Endothelial cell of umbilical vein (primary cell): ENCODE data around the gene PEX10. TPM values are rescaled to one million over a fixed set of nuclear protein-coding genes. Genes with fewer than 3 reads are reported as not detected.

ENCODE experiments used
- BruUV-seq: library from RNA; stranded (reverse); fragments of 400-500 nt; replicated peaks from 2 replicates; lab custom pipeline; 2021; lab: Mats Ljungman, UMichigan
- CTCF ChIA-PET: fragments of 300-600, 350-600 bp; sonication (Branson Sonifier 250); formaldehyde crosslinking; loops from one replicate; lab custom pipeline; 2021; ENCODE audit warnings: antibody characterized with exemption, inconsistent platforms; lab: Charles Lee
- POLR2A ChIA-PET: fragments of 300-600, 350-600 bp; sonication (Branson Sonifier 250); formaldehyde crosslinking; loops from one replicate; lab custom pipeline; 2021; ENCODE audit warnings: antibody characterized with exemption, inconsistent platforms; lab: Charles Lee
- DNase-seq: peaks from one replicate; pipeline ENCODE4 v3.0.0-alpha.2; 2011; ENCODE audit warnings: low read depth, low spot score
- FAIRE-seq: peaks from 2 replicates; lab custom pipeline; 2011; peaks lifted over from hg19 to GRCh38; lab: Jason Lieb, UNC
- H2AFZ ChIP-seq: 2 replicates; pipeline ENCODE4 v1.6.0; 2012; ENCODE audit warnings: low read depth, low read length, control low read depth, inconsistent platforms
- H3K27ac ChIP-seq: 2 replicates; pipeline ENCODE4 v1.5.1; 2011; ENCODE audit warnings: low read depth, mild to moderate bottlenecking, control low read depth, low read length, moderate library complexity; ENCODE audit not compliant: insufficient read depth
- H3K27me3 ChIP-seq, 2 experiments: 2 replicates each; pipeline versions ENCODE4 v1.6.0 to v1.6.1; 2011; ENCODE audit warnings: low read length in 2 of 2, mixed read lengths in 1 of 2; ENCODE audit not compliant: control insufficient read depth in 2 of 2, insufficient read depth in 2 of 2
- H3K36me3 ChIP-seq, 2 experiments: 2 replicates in 1 of 2; 3 replicates in 1 of 2; pipeline ENCODE4 v1.5.1; 2011; ENCODE audit warnings: low read length in 2 of 2, mild to moderate bottlenecking in 1 of 2, moderate library complexity in 1 of 2; ENCODE audit not compliant: control insufficient read depth in 2 of 2, insufficient read depth in 2 of 2; ENCODE audit errors: extremely low read depth in 1 of 2
- H3K4me1 ChIP-seq: 3 replicates; pipeline ENCODE4 v1.5.1; 2011; ENCODE audit warnings: mild to moderate bottlenecking, low read length; ENCODE audit not compliant: control insufficient read depth, insufficient read depth; ENCODE audit errors: extremely low read depth
- H3K4me2 ChIP-seq: 2 replicates; pipeline ENCODE4 v1.6.1; 2011; ENCODE audit warnings: low read length, control low read depth, mixed read lengths; ENCODE audit not compliant: insufficient read depth
- H3K4me3 ChIP-seq, 3 experiments: fragments of 200-600 bp in 1 of 3; sonication (generic), shearing (Covaris generic) in 1 of 3; replicated peaks in 1 of 3; 2 replicates each; pipeline ENCODE4 v1.5.1; 2011 to 2016; ENCODE audit warnings: control low read depth in 3 of 3, low read length in 3 of 3, mild to moderate bottlenecking in 2 of 3, inconsistent platforms in 1 of 3, low read depth in 1 of 3, moderate library complexity in 1 of 3; ENCODE audit not compliant: insufficient read depth in 1 of 3
- H3K79me2 ChIP-seq: 2 replicates; pipeline ENCODE4 v1.6.0; 2012; ENCODE audit warnings: low read length, inconsistent platforms; ENCODE audit not compliant: control insufficient read depth, insufficient read depth
- H3K9ac ChIP-seq: replicated peaks from 2 replicates; pipeline ENCODE3; 2011; ENCODE audit warnings: low read length, control low read depth; ENCODE audit not compliant: insufficient read depth; ENCODE audit errors: extremely low read depth
- H3K9me1 ChIP-seq: replicated peaks from 3 replicates; pipeline ENCODE4 v1.6.0; 2011; ENCODE audit warnings: mild to moderate bottlenecking, low read length; ENCODE audit not compliant: control insufficient read depth, insufficient read depth; ENCODE audit errors: extremely low read depth
- H3K9me3 ChIP-seq: replicated peaks from 2 replicates; pipeline ENCODE4 v1.5.1; 2012; ENCODE audit warnings: low read length, inconsistent platforms; ENCODE audit not compliant: control insufficient read depth, insufficient read depth
- H4K20me1 ChIP-seq: replicated peaks from 2 replicates; pipeline ENCODE3; 2011; ENCODE audit warnings: mild to moderate bottlenecking, low read length; ENCODE audit not compliant: control insufficient read depth, insufficient read depth; ENCODE audit errors: extremely low read depth
- CTCF ChIP-seq, 2 donors: IDR thresholded peaks; 1 replicate in 1 of 2; 2 replicates in 1 of 2; pipeline ENCODE4 v1.5.1; 2011; ENCODE audit warnings: low read length in 2 of 2, mild to moderate bottlenecking in 2 of 2, moderate library complexity in 2 of 2, control low read depth in 1 of 2, inconsistent platforms in 1 of 2, low read depth in 1 of 2; ENCODE audit not compliant: insufficient read depth in 1 of 2; ENCODE audit errors: extremely low read depth in 1 of 2
- EZH2 ChIP-seq: IDR thresholded peaks from 2 replicates; pipeline ENCODE4 v1.6.1; 2012; ENCODE audit warnings: borderline replicate concordance, low read depth, mild to moderate bottlenecking, moderate library complexity, low read length, inconsistent platforms; ENCODE audit not compliant: severe bottlenecking
- FOS ChIP-seq: IDR thresholded peaks from 2 replicates; pipeline ENCODE4 v1.6.1; 2011; ENCODE audit warnings: mild to moderate bottlenecking, low read length, moderate library complexity, borderline replicate concordance; ENCODE audit not compliant: insufficient read depth
- GATA2 ChIP-seq: IDR thresholded peaks from 2 replicates; pipeline ENCODE4 v1.7.0; 2011; ENCODE audit warnings: low read depth, mild to moderate bottlenecking, moderate library complexity, mixed read lengths, low read length; ENCODE audit not compliant: insufficient read length, insufficient read depth
- JUN ChIP-seq: IDR thresholded peaks from 2 replicates; pipeline ENCODE4 v1.6.1; 2011; ENCODE audit warnings: borderline replicate concordance, low read depth; ENCODE audit not compliant: insufficient read length, insufficient read depth
- MAX ChIP-seq: IDR thresholded peaks from 2 replicates; pipeline ENCODE4 v1.6.1; 2011; ENCODE audit not compliant: insufficient read depth, insufficient read length
- MYC ChIP-seq: IDR thresholded peaks from one replicate; pipeline ENCODE4 v1.6.1; 2011; ENCODE audit warnings: mild to moderate bottlenecking, low read depth, low read length
- POLR2A ChIP-seq: IDR thresholded peaks from 2 replicates; pipeline ENCODE4 v1.6.1; 2012; ENCODE audit warnings: low read depth, mild to moderate bottlenecking, control low read depth, low read length
- POLR2AphosphoS5 ChIP-seq: IDR thresholded peaks from 2 replicates; pipeline ENCODE4 v1.6.1; 2012; ENCODE audit warnings: low read depth, mild to moderate bottlenecking, control low read depth, low read length, moderate library complexity; ENCODE audit not compliant: insufficient read depth
- dilution Hi-C: fragments of 300-500 bp; cut with MboI; formaldehyde crosslinking; loops from one replicate; pipeline ENCODE4 v1.15.0; 2019; ENCODE audit warnings: low sequenced_read_pairs; ENCODE audit not compliant: extremely low pct_ligation_motif_present
- intact Hi-C: fragments of 100-400 bp; cut with micrococcal nuclease; formaldehyde crosslinking; loops from one replicate; pipeline ENCODE4 v1.10.0; 2022
- polyA plus RNA-seq, 4 experiments: library from polyadenylated mRNA; depleted of rRNA in 3 of 4; stranded (reverse) in 3 of 4; unstranded in 1 of 4; fragments of >200 nt; gene quantifications; 2 replicates each; pipeline versions ENCODE4 v1.2.1 to v1.2.3, GENCODE V29; 2011 to 2012; ENCODE audit warnings: missing spikeins in 1 of 4
- total RNA-seq: library from RNA; stranded (reverse); gene quantifications from 2 replicates; pipeline ENCODE4 v1.2.3, GENCODE V29; 2021

Gene PEX10
- total and polyA plus RNA-seq, 2 donors (not counting 3 experiments of a cell fraction or from before 2014, with no cell fraction given) = 25.1 to 26.7 TPM

- H3K4me3 ChIP-seq = no peak overlapping the region
- H4K20me1 ChIP-seq = no peaks in the 10 kb centered on the region
- no peak overlapping the region for H2AFZ ChIP-seq
- no peak for DNase-seq
- H3K36me3 ChIP-seq = no peaks in the 10 kb centered on the region
- H3K4me1 ChIP-seq = peaks cover 20% of the 10 kb centered on the region
- no peak overlapping the region for H3K9ac ChIP-seq
- ChIA-PET POLR2A (no interaction called here), CTCF (interaction anchor here (0.5 to 0.9 kb wide), 2 partner anchors 11 to 41 kb away, joined by 3 read pairs; no protein-coding TSS in a partner anchor)
- H3K27ac ChIP-seq = no peak overlapping the region
- H3K27me3 ChIP-seq = no peaks in the 10 kb centered on the region
- BruUV-seq = no TSS peak
- no peak for FAIRE-seq
- H3K9me3 ChIP-seq = no peaks in the 10 kb centered on the region
- H3K4me2 ChIP-seq = no peak overlapping the region
- intact Hi-C loops (no loop called here), dilution Hi-C loops (no loop called here)
- H3K79me2 ChIP-seq = no peaks in the 10 kb centered on the region
- TF ChIP-seq GATA2 (no peak), CTCF (IDR thresholded peaks at IDR 0.05; ENCODE audit: extremely low read depth in 1 of 2, insufficient read depth in 1 of 2, low read depth in 1 of 2, low read length in 2 of 2) (no peak), EZH2 (no peak), POLR2A (no peak), MYC (no peak), JUN (no peak), FOS (no peak), POLR2AphosphoS5 (no peak), MAX (no peak)
- H3K9me1 ChIP-seq = no peaks in the 10 kb centered on the region
Measured at GRCh38 chr1:2455757-2456156, 43.4 kb upstream of the PEX10 start.
